Large intestine (tissue), 12 donors: ENCODE results near the gene RPL18. TPM values are rescaled to one million over a fixed set of nuclear protein-coding genes. Genes with fewer than 3 reads are reported as not detected.

ENCODE experiments used
- DNase-seq, 2 donors: peaks; one replicate each; pipeline versions ENCODE4 v3.0.0 to v3.0.0-alpha.2; 2013
- H3K27ac ChIP-seq: one replicate; pipeline ENCODE4 v1.5.1; 2013; ENCODE audit warnings: low read length
- H3K27me3 ChIP-seq: 2 replicates; pipeline ENCODE4 v1.6.1; 2013; ENCODE audit warnings: low read length; ENCODE audit not compliant: control insufficient read depth, insufficient read depth
- H3K36me3 ChIP-seq: 2 replicates; pipeline ENCODE4 v1.6.1; 2013; ENCODE audit warnings: low read length; ENCODE audit not compliant: control insufficient read depth, insufficient read depth
- H3K4me1 ChIP-seq: one replicate; pipeline ENCODE4 v1.6.1; 2013; ENCODE audit warnings: low read length; ENCODE audit not compliant: control insufficient read depth, insufficient read depth
- H3K4me3 ChIP-seq: one replicate; pipeline ENCODE4 v1.5.1; 2013; ENCODE audit warnings: low read length
- H3K9me3 ChIP-seq: one replicate; pipeline ENCODE4 v1.6.1; 2013; ENCODE audit warnings: mild to moderate bottlenecking, low read depth, low read length, moderate library complexity; ENCODE audit not compliant: control insufficient read depth
- WGBS: methylation state at CpG from one replicate; pipeline ENCODE4 v1.1.5; 2013; ENCODE audit warnings: low lambda C conversion rate; ENCODE audit not compliant: insufficient coverage; 5-methylcytosine and 5-hydroxymethylcytosine counted together
- long read RNA-seq, 11 donors: transcript quantifications; one replicate each; lab custom pipeline, GENCODE V29; 2026
- polyA plus RNA-seq: library from polyadenylated mRNA; unstranded; fragments of 120-200 nt; gene quantifications from one replicate; pipeline ENCODE4 v1.2.1, GENCODE V29; 2013

The RPL18 gene
- 2,091 TPM for polyA plus RNA-seq
- long read RNA-seq, donor 1, transcript RPL18-201 (6 exons, 612 nt): minor isoform, 48 of 526 reads
- long read RNA-seq, donor 1, transcript RPL18-205 (6 exons, 1,036 nt): minor isoform, 20 of 526 reads
- long read RNA-seq, donor 1, transcript RPL18-203 (1 exons, 3,844 nt): minor isoform, 10 of 526 reads
- long read RNA-seq, donor 1, transcript RPL18-208 (7 exons, 1,004 nt): major isoform, 379 of 526 reads
- long read RNA-seq, donor 1, partial matches to known transcripts: 59 of 526 reads
- long read RNA-seq, donor 1, other reads (novel, unspliced or antisense): 0 of 526 reads
- long read RNA-seq, donor 2, transcript RPL18-207 (2 exons, 666 nt): minor isoform, 19 of 1,151 reads
- long read RNA-seq, donor 2, transcript RPL18-205 (6 exons, 1,036 nt): minor isoform, 22 of 1,151 reads
- long read RNA-seq, donor 2, transcript RPL18-208 (7 exons, 1,004 nt): major isoform, 733 of 1,151 reads
- long read RNA-seq, donor 2, transcript RPL18-201 (6 exons, 612 nt): minor isoform, 128 of 1,151 reads
- long read RNA-seq, donor 2, partial matches to known transcripts: 195 of 1,151 reads
- long read RNA-seq, donor 2, other reads (novel, unspliced or antisense): 18 of 1,151 reads
- long read RNA-seq, donor 3, transcript RPL18-208 (7 exons, 1,004 nt): major isoform, 629 of 1,379 reads
- long read RNA-seq, donor 3, transcript RPL18-207 (2 exons, 666 nt): minor isoform, 64 of 1,379 reads
- long read RNA-seq, donor 3, transcript RPL18-203 (1 exons, 3,844 nt): minor isoform, 26 of 1,379 reads
- long read RNA-seq, donor 3, transcript RPL18-201 (6 exons, 612 nt): minor isoform, 132 of 1,379 reads
- long read RNA-seq, donor 3, partial matches to known transcripts: 489 of 1,379 reads
- long read RNA-seq, donor 3, other reads (novel, unspliced or antisense): 16 of 1,379 reads
- long read RNA-seq, donor 4, transcript RPL18-201 (6 exons, 612 nt): minor isoform, 8 of 87 reads
- long read RNA-seq, donor 4, transcript RPL18-208 (7 exons, 1,004 nt): major isoform, 73 of 87 reads
- long read RNA-seq, donor 4, partial matches to known transcripts: 0 of 87 reads
- long read RNA-seq, donor 4, other reads (novel, unspliced or antisense): 0 of 87 reads
- long read RNA-seq, donor 5, transcript RPL18-207 (2 exons, 666 nt): minor isoform, 11 of 463 reads
- long read RNA-seq, donor 5, transcript RPL18-208 (7 exons, 1,004 nt): major isoform, 345 of 463 reads
- long read RNA-seq, donor 5, transcript RPL18-205 (6 exons, 1,036 nt): minor isoform, 10 of 463 reads
- long read RNA-seq, donor 5, transcript RPL18-201 (6 exons, 612 nt): minor isoform, 49 of 463 reads
- long read RNA-seq, donor 5, partial matches to known transcripts: 36 of 463 reads
- long read RNA-seq, donor 5, other reads (novel, unspliced or antisense): 0 of 463 reads
- long read RNA-seq, donor 6, transcript RPL18-203 (1 exons, 3,844 nt): minor isoform, 20 of 995 reads
- long read RNA-seq, donor 6, transcript RPL18-207 (2 exons, 666 nt): minor isoform, 59 of 995 reads
- long read RNA-seq, donor 6, transcript RPL18-208 (7 exons, 1,004 nt): major isoform, 470 of 995 reads
- long read RNA-seq, donor 6, transcript RPL18-201 (6 exons, 612 nt): minor isoform, 96 of 995 reads
- long read RNA-seq, donor 6, partial matches to known transcripts: 334 of 995 reads
- long read RNA-seq, donor 6, other reads (novel, unspliced or antisense): 5 of 995 reads
- long read RNA-seq, donor 7, transcript RPL18-207 (2 exons, 666 nt): minor isoform, 14 of 406 reads
- long read RNA-seq, donor 7, transcript RPL18-203 (1 exons, 3,844 nt): minor isoform, 7 of 406 reads
- long read RNA-seq, donor 7, transcript RPL18-201 (6 exons, 612 nt): minor isoform, 40 of 406 reads
- long read RNA-seq, donor 7, transcript RPL18-208 (7 exons, 1,004 nt): major isoform, 229 of 406 reads
- long read RNA-seq, donor 7, partial matches to known transcripts: 106 of 406 reads
- long read RNA-seq, donor 7, other reads (novel, unspliced or antisense): 0 of 406 reads
- long read RNA-seq, donor 8, transcript RPL18-207 (2 exons, 666 nt): minor isoform, 30 of 1,230 reads
- long read RNA-seq, donor 8, transcript RPL18-205 (6 exons, 1,036 nt): minor isoform, 22 of 1,230 reads
- long read RNA-seq, donor 8, transcript RPL18-208 (7 exons, 1,004 nt): major isoform, 771 of 1,230 reads
- long read RNA-seq, donor 8, transcript RPL18-201 (6 exons, 612 nt): minor isoform, 118 of 1,230 reads
- long read RNA-seq, donor 8, partial matches to known transcripts: 253 of 1,230 reads
- long read RNA-seq, donor 8, other reads (novel, unspliced or antisense): 13 of 1,230 reads
- long read RNA-seq, donor 9, transcript RPL18-201 (6 exons, 612 nt): minor isoform, 108 of 977 reads
- long read RNA-seq, donor 9, transcript RPL18-205 (6 exons, 1,036 nt): minor isoform, 14 of 977 reads
- long read RNA-seq, donor 9, transcript RPL18-207 (2 exons, 666 nt): minor isoform, 29 of 977 reads
- long read RNA-seq, donor 9, transcript RPL18-208 (7 exons, 1,004 nt): major isoform, 556 of 977 reads
- long read RNA-seq, donor 9, partial matches to known transcripts: 229 of 977 reads
- long read RNA-seq, donor 9, other reads (novel, unspliced or antisense): 16 of 977 reads
- long read RNA-seq, donor 10, transcript RPL18-207 (2 exons, 666 nt): minor isoform, 47 of 984 reads
- long read RNA-seq, donor 10, transcript RPL18-208 (7 exons, 1,004 nt): major isoform, 541 of 984 reads
- long read RNA-seq, donor 10, transcript RPL18-201 (6 exons, 612 nt): minor isoform, 75 of 984 reads
- long read RNA-seq, donor 10, transcript RPL18-203 (1 exons, 3,844 nt): minor isoform, 14 of 984 reads
- long read RNA-seq, donor 10, partial matches to known transcripts: 273 of 984 reads
- long read RNA-seq, donor 10, other reads (novel, unspliced or antisense): 9 of 984 reads
- long read RNA-seq, donor 11, transcript RPL18-203 (1 exons, 3,844 nt): minor isoform, 18 of 587 reads
- long read RNA-seq, donor 11, transcript RPL18-207 (2 exons, 666 nt): minor isoform, 31 of 587 reads
- long read RNA-seq, donor 11, transcript RPL18-208 (7 exons, 1,004 nt): major isoform, 285 of 587 reads
- long read RNA-seq, donor 11, transcript RPL18-201 (6 exons, 612 nt): minor isoform, 70 of 587 reads
- long read RNA-seq, donor 11, partial matches to known transcripts: 158 of 587 reads
- long read RNA-seq, donor 11, other reads (novel, unspliced or antisense): 10 of 587 reads

- peak; percentile 100 for DNase-seq
- WGBS: no CpG with 5 or more reads among the region's 69 CpGs
- peak within 1 kb of the TSS; percentile 96 for H3K27ac ChIP-seq
- peaks cover 28% of the 10 kb centered on the region for H3K36me3 ChIP-seq
- peaks cover 43% of the 10 kb centered on the region for H3K4me1 ChIP-seq
- no peaks in the 10 kb centered on the region for H3K27me3 ChIP-seq
- H3K4me3 ChIP-seq: peak within 1 kb of the TSS; percentile 95
- no peaks in the 10 kb centered on the region for H3K9me3 ChIP-seq
Measured at GRCh38 chr19:48618916-48619691, at the start of gene RPL18, which contains the start of gene SPHK2. Gene RPL18 (minus strand): TSS chr19:48619178. CDS start chr19:48619143, 35 bp downstream. Gene SPHK2 (plus strand): TSS chr19:48619506. CDS start chr19:48620515, 1,009 bp downstream.

GRCh38 chr19:48668761-48669160 is 49.8 kb upstream of the RPL18 start:
- no peaks in the 10 kb centered on the region for H3K36me3 ChIP-seq

GRCh38 chr19:48668332-48668731 is 49.4 kb upstream of the RPL18 start:
- WGBS: no CpG with 5 or more reads among the region's 3 CpGs
- H3K36me3 ChIP-seq: no peaks in the 10 kb centered on the region
- peaks cover 7% of the 10 kb centered on the region for H3K9me3 ChIP-seq
- DNase-seq: no peak
- peaks cover 10% of the 10 kb centered on the region for H3K4me1 ChIP-seq
- no peak overlapping the region for H3K27ac ChIP-seq
- no peaks in the 10 kb centered on the region for H3K27me3 ChIP-seq
- H3K4me3 ChIP-seq: no peak overlapping the region

More at GRCh38 chr19:48668761-48669160, 49.8 kb upstream of the RPL18 start:
- no CpG with 5 or more reads among the region's 2 CpGs for WGBS
- DNase-seq: no peak
- no peak overlapping the region for H3K27ac ChIP-seq
- H3K9me3 ChIP-seq: peaks cover 7% of the 10 kb centered on the region
- H3K4me3 ChIP-seq: no peak overlapping the region
- peaks cover 10% of the 10 kb centered on the region for H3K4me1 ChIP-seq
- H3K27me3 ChIP-seq: no peaks in the 10 kb centered on the region

- no peak overlapping the region for H3K27ac ChIP-seq
- peaks cover 7% of the 10 kb centered on the region for H3K9me3 ChIP-seq
- no peak overlapping the region for H3K4me3 ChIP-seq
- no CpG with 5 or more reads among the region's 6 CpGs for WGBS
- H3K4me1 ChIP-seq: peaks cover 2% of the 10 kb centered on the region
- no peaks in the 10 kb centered on the region for H3K27me3 ChIP-seq
- no peak for DNase-seq
- no peaks in the 10 kb centered on the region for H3K36me3 ChIP-seq
Measured at GRCh38 chr19:48665786-48666185, 46.8 kb upstream of the RPL18 start.

- Histone ChIP-seq H3K4me3 (no peak overlapping the region), H3K4me1 (no peaks in the 10 kb centered on the region), H3K27ac (no peak overlapping the region), H3K36me3 (no peaks in the 10 kb centered on the region), H3K9me3 (no peaks in the 10 kb centered on the region), H3K27me3 (no peaks in the 10 kb centered on the region)
- no peak for DNase-seq
- no CpG with 5 or more reads among the region's 14 CpGs for WGBS
Measured at GRCh38 chr19:48664476-48664875, 45.5 kb upstream of the RPL18 start.

GRCh38 chr19:48663667-48664066 is 44.7 kb upstream of the RPL18 start:
- WGBS: no CpG with 5 or more reads among the region's 4 CpGs
- no peak for DNase-seq
- Histone ChIP-seq H3K4me3 (no peak overlapping the region), H3K9me3 (no peaks in the 10 kb centered on the region), H3K27me3 (no peaks in the 10 kb centered on the region), H3K4me1 (no peaks in the 10 kb centered on the region), H3K27ac (no peak overlapping the region), H3K36me3 (no peaks in the 10 kb centered on the region)

GRCh38 chr19:48661711-48662090 is 42.7 kb upstream of the RPL18 start:
- WGBS: no CpG with 5 or more reads among the region's 50 CpGs
- DNase-seq: no peak

More at GRCh38 chr19:48661711-48662090, 42.7 kb upstream of the RPL18 start:
- Histone ChIP-seq H3K4me3 (no peak overlapping the region), H3K27me3 (no peaks in the 10 kb centered on the region), H3K27ac (no peak overlapping the region), H3K36me3 (no peaks in the 10 kb centered on the region), H3K9me3 (no peaks in the 10 kb centered on the region), H3K4me1 (no peaks in the 10 kb centered on the region)
